ENCODE data around the gene PRKCE. TPM values are rescaled to one million over a fixed set of nuclear protein-coding genes. Genes with fewer than 3 reads are reported as not detected.
A peak's percentile ranks its signal among the peaks of the same experiment; 100 is the strongest.

The PRKCE gene
- total RNA-seq, 1 experiment from 2014 or later, result 17.7 TPM

- H3K4me1 Mint-ChIP-seq (ENCODE audit: low read depth, unreplicated experiment), result peaks cover 24% of the 10 kb centered on the region
- peaks cover 44% of the 10 kb centered on the region for H3K36me3 Mint-ChIP-seq (ENCODE audit: insufficient read depth, unreplicated experiment)
- H3K4me3 Mint-ChIP-seq (ENCODE audit: low read depth, unreplicated experiment), result no peak overlapping the region
- no peak for DNase-seq
- CTCF ChIA-PET, result no interaction called here
- TF ChIP-seq CTCF (IDR thresholded peaks at IDR 0.05; ENCODE audit: unreplicated experiment), result no peak
- H3K9me3 Mint-ChIP-seq (ENCODE audit: low read depth, unreplicated experiment), result no peaks in the 10 kb centered on the region
- no TSS peak for BruUV-seq (replicated peaks)
- H3K27me3 Mint-ChIP-seq (ENCODE audit: unreplicated experiment), result peaks cover 5% of the 10 kb centered on the region
- intact Hi-C loops (cut with micrococcal nuclease; ENCODE audit: unreplicated experiment), result no loop called here
- H3K27ac Mint-ChIP-seq (ENCODE audit: unreplicated experiment), result no peak overlapping the region
Observed at GRCh38 chr2:45647986-45648520, 3.4 kb upstream of the PRKCE start.

GRCh38 chr2:45648636-45649035 lies 2.8 kb upstream of the PRKCE start:
- H3K4me3 Mint-ChIP-seq (ENCODE audit: low read depth, unreplicated experiment), result no peak overlapping the region
- H3K36me3 Mint-ChIP-seq (ENCODE audit: insufficient read depth, unreplicated experiment), result peaks cover 42% of the 10 kb centered on the region
- no peak for TF ChIP-seq CTCF (IDR thresholded peaks at IDR 0.05; ENCODE audit: unreplicated experiment)
- no peak overlapping the region for H3K27ac Mint-ChIP-seq (ENCODE audit: unreplicated experiment)
- BruUV-seq (replicated peaks), result no TSS peak
- CTCF ChIA-PET, result no interaction called here
- no peak for DNase-seq
- H3K9me3 Mint-ChIP-seq (ENCODE audit: low read depth, unreplicated experiment), result no peaks in the 10 kb centered on the region
- H3K4me1 Mint-ChIP-seq (ENCODE audit: low read depth, unreplicated experiment), result peaks cover 24% of the 10 kb centered on the region
- intact Hi-C loops (cut with micrococcal nuclease; ENCODE audit: unreplicated experiment), result loop anchor here (1.0 kb wide), 1 partner anchor 130 kb away; no protein-coding TSS in a partner anchor
- H3K27me3 Mint-ChIP-seq (ENCODE audit: unreplicated experiment), result no peaks in the 10 kb centered on the region

- H3K4me1 Mint-ChIP-seq (ENCODE audit: low read depth, unreplicated experiment), result peaks cover 25% of the 10 kb centered on the region
- H3K9me3 Mint-ChIP-seq (ENCODE audit: low read depth, unreplicated experiment), result no peaks in the 10 kb centered on the region
- peaks cover 42% of the 10 kb centered on the region for H3K36me3 Mint-ChIP-seq (ENCODE audit: insufficient read depth, unreplicated experiment)
- BruUV-seq (replicated peaks), result TSS peak; percentile 65
- H3K27me3 Mint-ChIP-seq (ENCODE audit: unreplicated experiment), result no peaks in the 10 kb centered on the region
- no peak for TF ChIP-seq CTCF (IDR thresholded peaks at IDR 0.05; ENCODE audit: unreplicated experiment)
- no peak for DNase-seq
- H3K4me3 Mint-ChIP-seq (ENCODE audit: low read depth, unreplicated experiment), result peak overlapping the region; percentile 94
- H3K27ac Mint-ChIP-seq (ENCODE audit: unreplicated experiment), result peak overlapping the region; percentile 94
- intact Hi-C loops (cut with micrococcal nuclease; ENCODE audit: unreplicated experiment), result loop anchor here (1.0 kb wide), 1 partner anchor 129 kb away; no protein-coding TSS in a partner anchor
- CTCF ChIA-PET, result interaction anchor here (1.2 to 1.9 kb wide), 5 partner anchors 26 to 289 kb away, joined by 3 to 14 read pairs (median 6); no protein-coding TSS in a partner anchor
Observed at GRCh38 chr2:45649462-45649857, 2.0 kb upstream of the PRKCE start.

GRCh38 chr2:45649858-45650811 lies 1.3 kb upstream of the PRKCE start:
- Mint-ChIP-seq H3K27me3 (ENCODE audit: unreplicated experiment) (no peaks in the 10 kb centered on the region), H3K4me3 (ENCODE audit: low read depth, unreplicated experiment) (peak overlapping the region; percentile 94), H3K27ac (ENCODE audit: unreplicated experiment) (peak overlapping the region; percentile 94), H3K9me3 (ENCODE audit: low read depth, unreplicated experiment) (no peaks in the 10 kb centered on the region), H3K4me1 (ENCODE audit: low read depth, unreplicated experiment) (peaks cover 25% of the 10 kb centered on the region), H3K36me3 (ENCODE audit: insufficient read depth, unreplicated experiment) (peaks cover 42% of the 10 kb centered on the region)
- intact Hi-C loops (cut with micrococcal nuclease; ENCODE audit: unreplicated experiment), result loop anchor here (1.0 kb wide), 1 partner anchor 128 kb away; no protein-coding TSS in a partner anchor
- CTCF ChIA-PET, result interaction anchor here (0.6 to 1.9 kb wide), 10 partner anchors 12 to 288 kb away, joined by 3 to 14 read pairs (median 3); no protein-coding TSS in a partner anchor
- no TSS peak for BruUV-seq (replicated peaks)
- no peak for TF ChIP-seq CTCF (IDR thresholded peaks at IDR 0.05; ENCODE audit: unreplicated experiment)
- peak; percentile 67 for DNase-seq

Data from Calu3 (cell line).